ENCODE results near the gene PPP1R13L. TPM values are rescaled to one million over a fixed set of nuclear protein-coding genes. Genes with fewer than 3 reads are reported as not detected.

Gene PPP1R13L
- total RNA-seq, 4 donors from 2014 or later, result 53.1 to 166 (median 87.8) TPM

GRCh38 chr19:45344621-45345505, 60.0 kb downstream of the PPP1R13L start:
- Histone ChIP-seq H3K27ac (peak overlapping the region in 3 of 4 donors; percentile 60 to 74 (median 70)), H3K27me3 (peaks cover 0 to 65% (median 0%) of the 10 kb centered on the region in 4 donors), H3K9me3 (no peaks in the 10 kb centered on the region), H3K4me3 (peak overlapping the region in 3 of 4 donors; percentile 9 to 32 (median 16)), H3K4me1 (peaks cover 5 to 39% (median 6%) of the 10 kb centered on the region in 3 donors), H3K36me3 (peaks cover 0 to 24% (median 0%) of the 10 kb centered on the region in 3 donors)
- TF ChIP-seq POLR2A (IDR thresholded peaks at IDR 0.05) (no peak), CTCF (IDR thresholded peaks at IDR 0.05) (no peak)
- intact Hi-C loops (cut with DNase I), result no loop called here
- DNase-seq, result no peak
- 46 to 51% methylated on average over 4 to 6 of the region's 15 CpGs for WGBS, 2 donors

- intact Hi-C loops (cut with DNase I), result no loop called here
- H3K4me3 ChIP-seq, result no peak overlapping the region
- H3K27ac ChIP-seq, result no peak overlapping the region
- no peak for DNase-seq
- H3K36me3 ChIP-seq, result peaks cover 0 to 6% (median 0%) of the 10 kb centered on the region in 3 donors
- peaks cover 6 to 47% (median 10%) of the 10 kb centered on the region in 3 donors for H3K4me1 ChIP-seq
- TF ChIP-seq POLR2A (IDR thresholded peaks at IDR 0.05), result no peak
- TF ChIP-seq CTCF (IDR thresholded peaks at IDR 0.05), result no peak
- H3K27me3 ChIP-seq, result peaks cover 0 to 78% (median 0%) of the 10 kb centered on the region in 4 donors
- 71 to 85% methylated on average over 13 of the region's 13 CpGs for WGBS, 2 donors
- no peaks in the 10 kb centered on the region for H3K9me3 ChIP-seq
Observed at GRCh38 chr19:45342911-45343310, 62.0 kb downstream of the PPP1R13L start.

- Histone ChIP-seq H3K9me3 (no peaks in the 10 kb centered on the region), H3K4me3 (peak overlapping the region; percentile 45 to 64 (median 57)), H3K4me1 (peaks cover 6 to 47% (median 10%) of the 10 kb centered on the region in 3 donors), H3K36me3 (no peaks in the 10 kb centered on the region), H3K27ac (peak overlapping the region in 3 of 4 donors; percentile 74 to 84 (median 75)), H3K27me3 (peaks cover 0 to 62% (median 0%) of the 10 kb centered on the region in 4 donors)
- intact Hi-C loops (cut with DNase I), result no loop called here
- DNase-seq, result no peak
- no peak for TF ChIP-seq CTCF (IDR thresholded peaks at IDR 0.05)
- no peak for TF ChIP-seq POLR2A (IDR thresholded peaks at IDR 0.05)
- 12 to 42% methylated on average over 5 to 13 of the region's 25 CpGs for WGBS, 2 donors
Observed at GRCh38 chr19:45340899-45341453, 63.9 kb downstream of the PPP1R13L start.

GRCh38 chr19:45340232-45340898, 64.5 kb downstream of the PPP1R13L start, which contains the start of gene KLC3:
Gene KLC3 (plus strand): TSS chr19:45340750. CDS start chr19:45345542, 4,792 bp downstream.
- TF ChIP-seq CTCF (IDR thresholded peaks at IDR 0.05) (no peak), POLR2A (IDR thresholded peaks at IDR 0.05) (peak in 3 of 4 donors; percentile 35 to 67 (median 38))
- Histone ChIP-seq H3K36me3 (no peaks in the 10 kb centered on the region), H3K27me3 (peaks cover 0 to 56% (median 0%) of the 10 kb centered on the region in 4 donors), H3K9me3 (no peaks in the 10 kb centered on the region), H3K27ac (peak within 1 kb of the TSS in 3 of 4 donors; percentile 74 to 84 (median 75)), H3K4me3 (peak within 1 kb of the TSS; percentile 45 to 64 (median 57)), H3K4me1 (peaks cover 6 to 43% (median 10%) of the 10 kb centered on the region in 3 donors)
- intact Hi-C loops (cut with DNase I), result no loop called here
- DNase-seq, result no peak
- 32 to 34% methylated on average over 13 to 16 of the region's 50 CpGs for WGBS, 2 donors
